Fibroblast of gingiva (primary cell): Measurements from ENCODE around the gene IL36B.

Source experiments
- DNase-seq: peaks from one replicate; pipeline ENCODE4 v3.0.0-alpha.2; 2011; ENCODE audit warnings: low read depth

Gene IL36B

DNA sequence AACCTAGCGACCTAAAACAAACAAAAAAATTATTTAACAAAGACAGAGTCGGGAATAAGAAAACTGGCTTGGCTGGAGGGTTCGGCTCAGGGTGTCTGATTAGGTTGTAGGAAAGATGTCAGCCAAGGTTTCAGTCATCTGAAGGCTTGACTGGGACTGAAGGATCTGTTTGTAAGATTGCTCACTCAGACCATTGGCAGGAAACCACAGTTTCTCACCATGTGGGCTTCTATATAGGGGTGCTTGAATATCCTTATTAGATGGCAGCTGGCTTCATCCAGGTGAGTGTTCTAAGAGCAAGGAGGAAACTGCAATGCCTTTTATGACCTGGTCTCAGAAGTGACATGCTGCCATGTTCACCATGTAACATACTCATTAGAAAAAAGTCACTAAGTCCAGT lies 999 bp upstream of the IL36B start:
- DNase-seq = no peak

DNA sequence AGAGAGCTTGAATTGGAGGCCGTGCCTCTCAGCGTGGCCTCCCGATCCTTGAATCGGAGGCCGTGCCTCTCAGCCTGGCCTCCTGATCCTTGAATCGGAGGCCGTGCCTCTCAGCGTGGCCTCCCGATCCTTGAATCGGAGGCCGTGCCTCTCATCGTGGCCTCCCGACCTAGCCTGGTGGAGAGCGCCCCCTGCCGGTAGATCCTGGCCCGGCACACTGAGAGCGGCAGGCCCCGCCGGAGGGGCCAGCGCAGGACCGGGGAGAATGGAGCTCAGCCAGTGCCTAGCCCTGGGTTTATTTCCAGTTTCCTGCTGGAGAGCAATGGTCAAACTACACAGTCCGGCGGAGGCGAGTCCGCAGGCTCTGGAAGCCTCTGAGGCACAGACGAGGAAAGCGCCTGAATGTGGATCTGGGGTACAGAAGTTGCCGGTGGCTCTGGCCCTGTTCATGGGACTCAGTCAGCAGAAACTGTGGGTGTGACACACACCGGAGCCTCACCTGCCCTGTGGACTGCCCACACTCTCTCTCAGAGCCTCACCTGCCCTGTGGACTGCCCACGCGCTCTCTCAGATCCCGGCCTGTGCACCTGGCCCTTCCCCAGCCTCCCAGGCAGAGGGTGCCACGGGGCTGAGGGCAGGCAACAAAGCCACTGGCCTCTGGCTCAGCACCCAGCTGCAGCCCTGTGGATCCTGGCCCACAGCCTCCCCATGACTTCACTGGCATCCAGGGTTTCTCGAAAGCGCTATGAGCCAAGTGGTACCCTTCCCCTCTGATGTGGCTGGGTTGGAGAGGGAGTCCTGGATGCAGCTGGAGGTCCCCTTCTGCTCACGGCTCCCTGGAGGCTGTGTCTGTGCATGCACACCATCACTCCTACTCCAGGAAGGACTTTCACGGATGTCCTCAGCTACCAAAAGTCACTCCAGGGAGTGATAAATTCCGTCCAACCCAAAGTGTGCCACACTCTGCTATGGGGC lies 1.5 kb downstream of the IL36B start:
- no peak for DNase-seq

DNA sequence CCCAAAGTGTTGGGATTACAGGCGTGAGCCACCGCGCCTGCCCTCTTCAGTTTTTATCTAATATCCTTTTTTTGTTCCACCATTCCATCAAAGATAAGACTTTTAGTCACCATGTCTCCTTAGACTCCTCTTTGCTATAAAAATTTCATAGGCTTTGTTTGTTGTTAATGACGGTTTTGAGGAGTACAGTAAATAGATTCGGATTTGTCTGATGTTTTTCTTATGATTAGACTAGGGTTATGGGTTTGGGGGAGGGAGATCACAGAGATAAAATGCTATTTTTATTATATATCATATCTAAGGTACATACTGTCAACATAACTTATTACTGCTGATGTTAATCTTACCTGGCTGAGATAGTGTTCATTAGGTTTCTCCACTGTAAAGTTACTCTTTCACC lies 6.2 kb downstream of the IL36B start:
- DNase-seq = no peak

DNA sequence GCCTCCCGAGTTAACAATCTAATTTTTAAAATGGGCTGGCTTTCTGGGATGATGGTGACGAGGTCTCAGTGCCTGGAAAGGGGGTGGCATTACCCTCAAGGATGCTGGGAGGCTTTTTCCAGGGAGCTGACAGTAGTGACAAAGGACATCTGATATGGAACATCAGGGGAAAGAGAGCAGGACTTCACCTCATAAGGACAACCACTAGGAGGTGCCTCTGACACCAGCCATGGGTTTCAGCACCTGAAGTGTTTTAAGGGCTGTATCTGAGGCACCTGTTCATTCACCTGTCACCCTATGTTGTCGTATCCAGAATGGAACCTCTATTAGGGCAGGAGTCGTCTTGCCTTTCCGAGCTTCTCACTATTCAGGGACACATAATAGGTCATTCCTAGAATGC lies 10.8 kb downstream of the IL36B start:
- DNase-seq = no peak

DNA sequence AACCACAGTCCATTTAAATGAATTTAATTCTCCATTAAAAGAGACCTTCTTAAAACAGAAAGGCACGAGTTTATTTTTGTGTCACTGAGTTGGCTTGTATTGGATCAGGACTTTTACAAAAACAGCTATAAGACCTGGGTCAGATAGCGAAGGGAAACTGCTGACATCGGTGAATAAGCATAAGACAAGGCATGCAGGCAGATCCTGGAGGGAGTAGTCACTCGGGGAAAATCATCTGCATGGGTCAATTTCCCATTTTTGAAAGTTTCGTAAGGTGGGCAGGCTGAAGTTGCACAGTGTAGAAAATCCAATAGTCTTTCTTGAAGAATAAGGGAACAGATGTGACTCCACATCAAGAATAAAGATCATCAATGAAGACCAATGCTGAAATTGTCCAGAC lies 12.9 kb downstream of the IL36B start:
- no peak for DNase-seq

DNA sequence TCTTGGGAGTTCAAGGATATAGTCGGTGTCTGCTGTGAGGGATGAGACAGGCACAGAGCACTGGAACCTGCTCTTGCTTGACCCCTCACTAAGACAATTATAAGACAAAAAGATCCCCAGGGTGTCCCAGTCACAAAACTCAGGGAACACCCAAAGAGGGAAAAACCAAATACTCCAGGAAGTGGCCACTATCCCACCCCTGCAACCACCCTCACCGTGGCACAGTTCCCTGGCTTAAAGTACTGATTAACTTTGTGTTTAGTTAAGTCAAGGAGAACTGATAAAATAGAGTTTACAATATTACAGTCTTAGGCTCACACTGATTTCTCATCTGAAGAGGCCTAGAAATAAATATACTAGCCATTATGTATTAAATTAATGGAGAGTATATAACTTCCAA lies 13.5 kb downstream of the IL36B start:
- DNase-seq = no peak

DNA sequence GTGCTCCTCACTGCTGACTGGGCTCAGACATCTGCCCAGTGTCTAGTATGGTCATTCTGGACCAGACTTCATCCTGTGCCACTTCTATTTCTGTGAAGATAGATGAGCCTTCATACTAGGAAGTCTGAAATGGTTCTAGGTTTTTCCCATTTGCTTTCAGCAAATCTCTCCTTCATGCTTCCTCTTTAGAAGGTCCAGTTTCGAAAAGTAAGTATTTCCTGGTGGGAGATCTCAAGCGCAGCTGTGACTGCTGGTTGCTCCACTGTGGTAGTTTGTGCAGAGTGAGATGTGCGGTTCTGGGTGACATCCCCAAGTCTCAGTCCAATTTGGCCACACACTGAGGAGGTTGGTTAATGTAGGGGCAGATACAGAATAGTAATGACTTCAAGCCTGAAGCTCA lies 14.4 kb downstream of the IL36B start:
- DNase-seq = no peak

DNA sequence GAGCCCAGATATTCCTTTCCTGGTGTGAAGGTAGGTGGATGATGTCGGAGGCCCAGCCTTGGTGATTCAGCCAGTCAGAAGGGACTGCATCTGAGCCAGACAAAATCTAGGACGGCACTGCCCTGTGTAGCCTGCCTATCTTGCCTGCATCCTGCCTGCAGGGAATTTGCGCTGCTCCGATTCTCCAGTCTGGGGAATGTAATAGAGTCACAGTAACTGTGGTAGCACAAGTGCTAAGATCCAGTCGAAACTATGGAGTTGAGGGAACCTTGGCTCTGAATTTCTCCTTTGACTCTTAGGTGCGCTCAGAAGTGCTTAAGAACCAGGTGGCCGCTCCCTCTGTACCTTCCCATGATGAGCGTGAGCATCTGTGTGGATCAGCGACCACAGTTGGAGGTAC lies 15.9 kb downstream of the IL36B start:
- DNase-seq = no peak

DNA sequence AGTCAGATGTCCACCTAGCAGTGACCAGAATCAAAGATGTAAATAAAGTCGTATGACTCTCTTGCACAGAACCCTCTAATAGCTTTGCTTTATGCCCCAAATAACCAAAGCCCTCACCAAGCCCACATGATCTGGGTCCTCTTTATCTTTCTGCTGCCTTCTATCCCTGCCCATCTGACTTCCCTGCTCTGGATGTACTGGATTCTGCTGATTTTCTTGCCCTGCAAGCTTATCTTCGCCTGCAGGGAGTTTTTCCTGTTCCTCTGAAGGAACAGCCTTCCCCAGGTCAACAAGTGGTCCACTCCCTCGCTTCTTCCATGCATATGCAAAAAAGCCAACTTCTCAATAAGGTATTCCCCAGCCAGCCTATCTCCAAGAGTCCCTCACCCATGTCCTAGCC lies 18.7 kb downstream of the IL36B start:
- no peak for DNase-seq

DNA sequence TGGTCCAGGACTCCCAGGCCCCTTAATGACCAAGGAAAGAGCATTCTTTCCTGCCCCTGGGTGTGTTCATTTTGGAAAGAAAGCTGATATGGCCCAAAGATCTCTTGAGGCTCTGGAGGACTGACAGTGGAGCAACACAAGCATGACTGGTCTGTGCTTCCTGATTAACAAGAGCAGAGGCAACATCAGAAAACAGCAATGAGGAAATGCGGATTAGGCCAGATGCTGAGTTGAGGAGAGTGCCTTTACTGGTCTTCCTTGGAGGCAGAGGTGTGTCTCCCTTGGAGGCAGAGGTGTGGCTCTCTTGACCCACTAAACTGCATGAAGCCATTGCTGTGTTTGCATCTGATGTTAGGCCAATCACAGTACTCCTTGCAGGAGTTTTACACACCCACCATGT lies 19.9 kb downstream of the IL36B start:
- no peak for DNase-seq

DNA sequence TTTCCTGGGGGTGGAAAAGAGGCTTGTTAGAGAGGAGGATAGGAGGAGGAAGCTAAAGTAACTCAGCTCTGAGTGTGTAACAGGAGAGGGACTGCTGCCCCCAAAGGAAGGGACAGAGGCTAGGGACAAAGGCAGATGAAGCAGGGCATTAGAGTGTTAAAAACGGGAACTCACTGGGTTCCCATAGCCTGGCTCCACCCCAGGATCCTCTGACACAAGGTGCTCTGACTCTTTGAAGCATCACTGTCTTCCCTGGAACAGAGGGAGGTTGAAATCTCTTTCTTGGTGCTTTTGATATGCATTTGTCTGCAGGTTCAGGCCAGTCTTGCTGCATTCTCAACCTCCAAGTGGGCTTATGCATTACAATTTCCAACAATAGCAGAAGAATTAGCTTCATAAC lies 24.6 kb downstream of the IL36B start:
- DNase-seq = no peak

DNA sequence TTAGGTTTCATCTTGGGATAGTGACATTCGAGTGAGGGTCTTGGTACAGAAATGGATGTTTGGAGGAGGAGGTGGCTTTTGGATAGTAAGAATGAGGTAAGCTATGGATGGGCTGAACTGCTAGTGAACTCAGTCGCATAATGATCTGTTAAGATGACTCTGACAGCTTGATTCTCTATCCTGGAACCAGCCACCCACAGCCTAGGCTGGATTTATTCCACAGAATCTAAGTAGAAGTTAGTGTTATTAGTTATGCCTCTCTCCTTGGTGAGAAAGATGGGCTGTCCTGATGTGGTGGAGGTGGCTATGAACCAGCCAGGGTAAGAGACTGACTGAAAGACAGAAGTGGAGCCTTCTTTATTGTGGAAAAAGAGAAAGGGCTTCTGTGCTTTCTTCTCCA lies 25.0 kb downstream of the IL36B start:
- no peak for DNase-seq

DNA sequence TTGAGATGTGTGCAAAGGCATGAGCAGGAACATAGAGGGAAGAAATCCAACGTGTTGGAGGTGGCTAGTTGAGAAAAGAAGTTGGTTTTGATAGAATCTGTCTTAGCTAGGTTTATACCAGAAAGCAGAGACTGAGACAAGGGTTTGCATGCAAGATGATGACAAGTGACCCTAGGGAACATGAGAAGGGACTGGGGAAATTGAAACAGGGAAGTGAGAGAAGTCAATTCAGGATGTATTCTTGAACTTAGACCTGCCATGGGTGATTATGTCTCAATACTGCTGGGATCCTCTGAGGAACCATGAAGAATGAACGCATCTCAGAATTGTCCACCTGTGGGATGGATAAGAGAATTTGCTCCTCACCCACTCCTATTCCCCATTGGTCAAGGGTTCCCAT lies 26.9 kb downstream of the IL36B start:
- no peak for DNase-seq

DNA sequence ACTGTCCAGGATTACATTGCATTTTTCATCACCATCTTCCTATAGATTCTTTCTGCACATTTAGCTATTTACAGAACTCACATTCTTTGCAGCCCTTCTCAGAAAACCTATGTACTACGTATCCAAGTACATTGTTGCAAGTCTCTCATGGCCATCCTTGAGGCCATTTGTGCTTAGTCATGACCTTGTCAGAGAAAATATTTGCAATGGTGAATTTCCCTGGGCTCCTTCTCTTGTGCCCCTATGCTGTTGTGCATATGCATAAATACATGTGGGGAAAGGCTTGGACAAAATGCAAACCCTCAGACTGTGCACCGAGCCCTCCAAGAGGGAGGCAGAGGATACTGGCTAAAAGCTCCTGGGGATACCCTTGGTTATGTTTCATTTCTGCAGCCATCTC lies 27.9 kb downstream of the IL36B start:
- DNase-seq = no peak

DNA sequence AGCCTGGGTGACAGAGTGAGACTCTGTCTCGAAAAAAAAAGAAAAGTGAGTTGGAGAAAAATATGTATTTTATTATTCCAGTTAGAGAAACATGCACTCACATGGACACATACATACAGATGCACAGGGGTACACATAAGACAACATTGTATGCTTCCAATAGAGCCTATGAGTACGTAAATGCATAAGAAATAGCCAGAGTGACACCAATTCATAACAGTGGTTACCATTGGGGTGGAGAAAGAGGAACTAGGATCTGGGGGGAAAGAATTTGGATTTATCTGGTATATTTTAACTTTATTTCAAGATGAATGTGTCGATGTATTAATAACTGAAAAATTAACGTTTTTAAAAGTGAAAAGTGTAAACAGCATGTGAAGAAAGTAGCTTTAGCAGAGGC lies 31.4 kb downstream of the IL36B start:
- no peak for DNase-seq

DNA sequence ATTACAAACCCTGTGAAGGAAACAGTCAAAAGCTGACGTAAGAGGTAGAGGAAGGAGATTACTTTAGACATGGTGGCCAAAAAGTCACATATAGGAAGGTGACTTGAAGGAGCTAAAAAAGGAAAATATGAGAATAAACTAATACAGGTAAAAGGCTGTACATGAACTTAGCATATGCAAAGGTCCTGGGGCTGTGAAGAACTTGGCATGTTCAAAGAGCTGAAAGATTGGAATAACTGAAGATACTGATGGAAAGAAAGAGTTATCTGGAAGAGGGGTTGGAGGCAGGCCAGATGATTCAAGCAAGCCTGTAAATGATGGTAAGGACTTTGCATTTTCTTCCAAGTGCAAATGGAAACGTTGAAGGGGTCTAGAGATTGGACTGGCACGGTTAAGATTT lies 34.2 kb downstream of the IL36B start:
- no peak for DNase-seq

DNA sequence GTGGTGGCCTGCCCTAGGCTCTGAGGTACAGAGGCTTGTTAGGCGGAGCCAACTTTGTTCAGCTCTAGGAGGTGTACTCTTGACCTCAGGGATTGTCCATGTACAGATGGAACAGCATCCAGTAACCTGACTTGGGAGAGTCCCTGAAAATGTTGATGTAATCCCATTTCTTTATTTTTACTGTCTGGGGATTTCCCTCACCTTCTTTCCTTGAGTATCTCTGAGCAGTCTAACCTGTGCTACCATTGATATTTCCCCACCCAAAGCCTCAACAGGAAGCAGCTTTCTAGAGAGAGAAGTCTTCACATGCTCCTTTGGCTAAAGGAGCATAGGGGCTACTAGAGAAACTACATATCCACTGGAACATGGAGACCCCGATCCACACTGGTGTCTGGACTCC lies 37.0 kb downstream of the IL36B start:
- DNase-seq = no peak

DNA sequence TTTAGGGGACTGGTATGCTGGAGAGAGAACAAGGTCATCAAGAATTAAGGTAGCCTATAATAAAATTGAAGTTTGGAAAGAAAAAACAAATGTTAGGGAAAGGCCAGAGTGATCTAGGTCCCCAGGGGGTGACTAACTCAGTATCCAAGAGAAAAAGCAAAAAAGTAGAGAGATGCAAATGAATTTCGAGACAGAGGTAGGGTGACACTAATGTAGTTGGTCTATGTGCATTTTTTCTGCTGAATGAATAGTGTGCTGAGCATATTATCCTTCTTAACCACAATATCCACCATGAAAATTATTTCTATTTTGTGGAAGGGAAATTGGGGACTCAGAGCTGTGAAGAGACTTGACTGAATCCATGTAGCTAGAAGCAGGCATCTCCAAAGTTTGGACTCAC lies 37.6 kb downstream of the IL36B start:
- DNase-seq = no peak

DNA sequence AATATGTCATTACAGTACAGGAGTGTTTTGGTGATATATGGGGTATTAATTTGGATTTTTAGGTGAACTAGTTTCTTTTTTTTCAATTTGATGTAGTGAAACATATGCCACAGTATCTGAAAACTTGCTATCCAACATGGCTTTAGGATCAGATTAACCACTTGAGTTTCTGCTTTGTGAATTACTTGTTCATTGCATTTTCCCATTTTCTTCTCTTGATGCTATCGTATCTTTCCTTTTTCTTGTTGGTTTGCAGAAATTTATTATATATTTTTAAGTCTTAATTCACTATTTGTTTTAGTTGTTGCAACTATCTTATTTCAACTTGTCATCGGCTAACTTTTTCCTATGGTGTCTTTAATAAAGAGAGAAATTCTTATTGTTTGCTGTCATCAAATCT lies 38.6 kb downstream of the IL36B start:
- DNase-seq = no peak

DNA sequence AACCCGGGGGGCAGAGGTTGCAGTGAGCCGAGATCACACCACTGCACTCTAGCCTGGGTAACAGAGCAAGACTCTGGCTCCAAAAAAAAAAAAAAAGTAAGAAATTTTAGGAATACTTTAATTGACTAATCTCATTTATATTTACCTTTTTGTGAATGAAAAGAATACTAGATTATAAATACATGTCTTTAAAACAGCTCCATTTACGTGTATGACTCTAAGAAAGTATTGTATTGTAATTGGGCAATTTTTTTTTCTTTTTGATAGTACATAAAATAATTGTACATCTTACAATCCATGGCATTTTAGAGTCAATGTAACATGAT lies 39.4 kb downstream of the IL36B start:
- no peak for DNase-seq

DNA sequence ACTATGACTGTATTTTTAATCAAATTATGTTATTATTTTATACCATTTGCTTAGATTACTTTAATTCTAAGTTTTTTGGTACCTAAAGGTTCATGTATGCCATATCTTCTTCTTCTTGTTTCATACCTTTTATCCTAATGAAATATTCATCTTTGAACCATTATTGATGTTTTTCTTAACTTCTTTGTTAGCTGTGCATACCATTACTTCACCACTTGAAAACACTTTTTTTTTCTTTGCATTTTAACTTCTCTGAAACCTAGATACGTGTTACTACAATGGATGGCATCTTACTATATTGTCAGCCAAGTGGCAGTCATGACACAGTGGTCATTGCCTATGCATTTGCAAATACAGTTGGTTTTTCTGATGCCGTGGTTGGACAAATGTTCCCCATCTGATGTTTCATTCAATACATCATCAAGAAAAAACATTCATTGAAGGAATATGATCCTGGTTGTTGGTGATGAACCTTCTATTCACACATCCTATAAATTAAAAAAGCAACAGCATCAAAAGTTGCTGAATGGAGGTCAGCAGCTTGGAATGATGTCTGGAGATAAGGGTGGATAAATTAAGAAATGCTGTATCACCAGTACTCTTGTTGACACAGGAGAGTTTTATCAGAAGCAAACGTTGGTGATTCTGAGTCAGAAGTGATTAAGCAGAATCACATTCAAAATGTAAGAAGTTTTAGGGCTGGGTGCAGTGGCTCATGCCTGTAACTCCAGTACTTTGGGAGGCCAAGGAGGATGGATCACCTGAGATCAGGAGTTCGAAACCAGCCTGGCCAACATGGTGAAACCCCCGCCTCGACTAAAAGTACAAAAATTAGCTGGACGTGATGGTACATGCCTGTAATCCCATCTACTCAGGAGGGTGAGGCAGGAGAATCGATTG lies 40.0 kb downstream of the IL36B start:
- no peak for DNase-seq

DNA sequence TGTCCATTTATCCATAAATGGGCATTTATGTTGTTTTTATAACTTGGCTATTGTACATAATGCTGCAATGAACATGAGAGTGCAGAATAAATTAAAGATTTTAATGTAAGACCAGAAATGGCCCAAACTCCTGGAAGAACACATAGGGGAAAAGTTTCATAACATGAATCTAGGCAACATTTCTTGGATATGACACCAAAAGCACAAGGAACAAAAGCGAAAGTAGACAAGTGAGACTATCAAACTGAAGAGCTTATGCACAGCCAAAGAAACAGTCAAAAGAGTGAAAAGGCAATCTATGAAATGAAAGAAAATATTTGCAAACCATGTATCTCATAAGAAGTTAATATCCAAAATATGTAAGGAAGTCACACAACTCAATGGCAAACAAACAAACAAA lies 41.6 kb downstream of the IL36B start:
- no peak for DNase-seq

DNA sequence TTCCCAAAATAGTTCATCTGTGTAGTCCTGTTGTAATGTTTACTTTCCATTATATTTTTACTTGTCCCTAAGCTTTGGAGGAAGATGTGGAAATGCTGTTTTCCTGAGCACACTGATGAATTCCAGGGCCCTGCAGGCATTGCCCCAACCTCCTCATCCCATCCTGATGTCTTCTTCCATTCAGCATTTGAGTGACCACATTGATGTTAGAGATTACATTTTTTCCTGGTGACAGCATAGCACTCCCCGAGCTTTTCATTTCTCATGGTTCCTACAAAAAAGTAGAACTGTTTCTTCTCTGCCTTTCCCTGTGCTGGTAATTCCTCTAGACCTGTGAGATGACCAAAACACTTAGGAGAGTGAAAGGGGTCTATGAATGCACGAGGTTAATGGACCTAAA lies 42.6 kb downstream of the IL36B start:
- DNase-seq = no peak
